Heart right ventricle (tissue), 16 donors: Measurements from ENCODE around the gene IL6R. TPM values are rescaled to one million over a fixed set of nuclear protein-coding genes. Genes with fewer than 3 reads are reported as not detected.

Source experiments
- ATAC-seq, 8 donors: fragments of 200-7000 bp; cut with Tn5 transposase; one replicate each; pipeline ENCODE4 v1.9.1; 2020; ENCODE audit warnings: mild to moderate bottlenecking in 8 of 8, moderate library complexity in 8 of 8, moderate number of reproducible peaks in 1 of 8
- DNase-seq, 2 donors: peaks; one replicate each; pipeline ENCODE4 v3.0.0-alpha.2; 2020
- H3K27ac ChIP-seq, 10 donors: fragments of 200-600 bp; sonication (generic) in 2 of 10; one replicate each; pipeline versions ENCODE4 v1.5.0 to v1.8.0; 2020 to 2022; ENCODE audit warnings: mild to moderate bottlenecking in 3 of 10
- H3K27me3 ChIP-seq, 7 donors: fragments of 200-600 bp; one replicate each; pipeline ENCODE4 v1.8.0; 2021 to 2022; ENCODE audit warnings: mild to moderate bottlenecking in 2 of 7
- H3K36me3 ChIP-seq, 9 donors: fragments of 200-600 bp; sonication (generic) in 1 of 9; one replicate each; pipeline versions ENCODE4 v1.5.0 to v1.8.0; 2020 to 2022; ENCODE audit warnings: mild to moderate bottlenecking in 2 of 9
- H3K4me1 ChIP-seq, 9 donors: fragments of 200-600 bp; sonication (generic) in 1 of 9; one replicate each; pipeline versions ENCODE4 v1.5.0 to v1.8.0; 2020 to 2022; ENCODE audit warnings: mild to moderate bottlenecking in 4 of 9
- H3K4me3 ChIP-seq, 10 donors: fragments of 200-600 bp; sonication (generic) in 2 of 10; one replicate each; pipeline versions ENCODE4 v1.5.0 to v1.8.0; 2020 to 2022; ENCODE audit warnings: mild to moderate bottlenecking in 7 of 10, moderate library complexity in 2 of 10
- H3K9me3 ChIP-seq, 11 donors: fragments of 200-600 bp in 10 of 11; sonication (generic) in 2 of 11; one replicate each; pipeline versions ENCODE4 v1.5.0 to v1.8.0; 2013 to 2022; ENCODE audit warnings: mild to moderate bottlenecking in 2 of 11, control low read depth in 1 of 11, moderate library complexity in 1 of 11
- WGBS, 2 donors: extraction: QIAGEN DNeasy Blood & Tissue Kit; methylation state at CpG; one replicate each; pipeline ENCODE4 v1.1.7; 2013; ENCODE audit warnings: inconsistent platforms in 1 of 2; 5-methylcytosine and 5-hydroxymethylcytosine counted together
- intact Hi-C, 10 donors: fragments of 100-400 bp; cut with DNase I; formaldehyde crosslinking; loops; one replicate each; pipeline versions ENCODE4 v1.11.1 to v1.14.2; 2022
- polyA plus RNA-seq, 2 donors: library from polyadenylated mRNA; stranded (reverse); fragments of 200-250 nt; gene quantifications; one replicate each; pipeline ENCODE4 v1.2.3, GENCODE V29; 2013
- total RNA-seq, 10 donors: library from RNA; stranded (reverse); fragmentation: NEBNext Ultra II Directional in 3 of 10; extraction: Animal tissue kit (Norgen Biotek cat#: 25700) in 3 of 10; gene quantifications; one replicate each; pipeline versions ENCODE4 v1.2.1 to v1.2.4, GENCODE V29; 2021 to 2023
- TF ChIP-seq, protein P1 (sequence below), 9 donors: fragments of 200-600 bp; sonication (generic) in 2 of 9; IDR thresholded peaks; one replicate each; pipeline versions ENCODE4 v1.5.0 to v1.8.0; 2021 to 2022; ENCODE audit warnings: antibody characterized with exemption in 9 of 9, mild to moderate bottlenecking in 5 of 9, moderate library complexity in 1 of 9
- donor health status: Arrhythmogenic right ventricular cardiomyopathy.
- donor health status: ischemic (EF 13 %, LVEDD 7.1; RV severe dilation, severe dysfunction).
- donor health status: healthy with polysubstance abuse.
- donor health status: DM: no; HTN: yes; CAD: no.
- donor health status: DM: no; HTN: no; CAD: no.
- donor health status: ischemic (EF 25% LVEDD 6.9; RV normal size, moderate dysfunction).
- donor health status: ischemic (EF 25% LVEDD 5.7; RV mildly dilated, moderate dysfunction).
- donor health status: healthy.
- donor health status: DM: yes; HTN: yes; CAD: no.
- donor health status: Ischemic cardiomyopathy.
- donor health status: ischemic (EF 35%, LVEDD 5.7; RV mildly dilated, moderate dysfunction).
- donor health status: nonischemic (EF 11% LVEDD 7.7; RV severe dilation, severe dysfunction).
- donor health status: DM: yes; HTN: yes; CAD: no.
- donor health status: PGD.
- donor health status: ischemic (EF 29% LVEDD 5.4; RV normal size, mild dysfunction).
- donor health status: nonischemic (EF 23%, LVEDD 6.1; RV moderate dilation, normal function).

Gene IL6R
- total and polyA plus RNA-seq, 12 donors, result 2.9 to 16.2 (median 9.3) TPM

DNA sequence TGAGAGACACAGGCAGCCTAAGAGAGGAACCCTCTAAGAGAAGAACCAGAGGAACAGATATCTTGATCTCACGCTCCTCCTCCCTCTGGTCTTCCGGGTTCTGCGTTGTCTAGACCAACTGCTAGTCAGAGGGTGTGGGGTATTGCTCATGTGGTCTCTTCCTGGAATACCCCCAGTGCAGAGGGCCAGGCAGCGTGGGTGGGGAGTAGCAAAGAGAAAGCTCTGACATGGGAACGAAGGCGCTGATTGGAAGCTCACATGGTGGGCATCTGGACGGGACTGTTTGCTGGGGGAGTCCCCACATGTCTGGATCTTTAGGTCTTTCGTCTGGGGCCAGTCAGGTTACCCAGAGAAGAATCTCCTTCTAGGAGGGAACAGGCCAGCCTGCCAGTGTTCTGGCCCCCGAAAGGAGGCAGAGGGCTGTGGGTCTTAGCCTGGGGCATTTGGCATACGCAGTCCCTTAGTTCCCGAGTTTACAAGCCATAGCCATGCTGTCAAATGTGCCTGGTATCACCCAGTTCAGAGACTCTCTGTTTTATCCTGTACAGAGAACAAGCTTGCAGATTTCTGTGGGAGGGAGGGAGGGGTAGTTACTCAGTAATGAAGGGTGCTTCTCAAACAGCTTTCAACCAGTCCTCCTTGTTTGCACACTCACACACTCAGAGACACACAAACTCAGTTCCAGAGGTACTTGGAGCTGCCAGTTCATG, 18.3 kb upstream of the IL6R start:
- Histone ChIP-seq H3K4me3 (no peak overlapping the region), H3K36me3 (no peaks in the 10 kb centered on the region), H3K9me3 (no peaks in the 10 kb centered on the region), H3K27ac (peak overlapping the region in 1 of 10 donors; percentile 71), H3K4me1 (peaks cover 0 to 27% (median 0%) of the 10 kb centered on the region in 9 donors), H3K27me3 (no peaks in the 10 kb centered on the region)
- TF ChIP-seq, protein P1, sequence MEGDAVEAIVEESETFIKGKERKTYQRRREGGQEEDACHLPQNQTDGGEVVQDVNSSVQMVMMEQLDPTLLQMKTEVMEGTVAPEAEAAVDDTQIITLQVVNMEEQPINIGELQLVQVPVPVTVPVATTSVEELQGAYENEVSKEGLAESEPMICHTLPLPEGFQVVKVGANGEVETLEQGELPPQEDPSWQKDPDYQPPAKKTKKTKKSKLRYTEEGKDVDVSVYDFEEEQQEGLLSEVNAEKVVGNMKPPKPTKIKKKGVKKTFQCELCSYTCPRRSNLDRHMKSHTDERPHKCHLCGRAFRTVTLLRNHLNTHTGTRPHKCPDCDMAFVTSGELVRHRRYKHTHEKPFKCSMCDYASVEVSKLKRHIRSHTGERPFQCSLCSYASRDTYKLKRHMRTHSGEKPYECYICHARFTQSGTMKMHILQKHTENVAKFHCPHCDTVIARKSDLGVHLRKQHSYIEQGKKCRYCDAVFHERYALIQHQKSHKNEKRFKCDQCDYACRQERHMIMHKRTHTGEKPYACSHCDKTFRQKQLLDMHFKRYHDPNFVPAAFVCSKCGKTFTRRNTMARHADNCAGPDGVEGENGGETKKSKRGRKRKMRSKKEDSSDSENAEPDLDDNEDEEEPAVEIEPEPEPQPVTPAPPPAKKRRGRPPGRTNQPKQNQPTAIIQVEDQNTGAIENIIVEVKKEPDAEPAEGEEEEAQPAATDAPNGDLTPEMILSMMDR (IDR thresholded peaks at IDR 0.05), result no peak
- intact Hi-C loops, result no loop called here
- WGBS, 2 donors, result 76 to 79% methylated on average over 11 of the region's 11 CpGs
- DNase-seq (no peak), ATAC-seq (peak in 5 of 8 donors; percentile 31 to 53 (median 38))

DNA sequence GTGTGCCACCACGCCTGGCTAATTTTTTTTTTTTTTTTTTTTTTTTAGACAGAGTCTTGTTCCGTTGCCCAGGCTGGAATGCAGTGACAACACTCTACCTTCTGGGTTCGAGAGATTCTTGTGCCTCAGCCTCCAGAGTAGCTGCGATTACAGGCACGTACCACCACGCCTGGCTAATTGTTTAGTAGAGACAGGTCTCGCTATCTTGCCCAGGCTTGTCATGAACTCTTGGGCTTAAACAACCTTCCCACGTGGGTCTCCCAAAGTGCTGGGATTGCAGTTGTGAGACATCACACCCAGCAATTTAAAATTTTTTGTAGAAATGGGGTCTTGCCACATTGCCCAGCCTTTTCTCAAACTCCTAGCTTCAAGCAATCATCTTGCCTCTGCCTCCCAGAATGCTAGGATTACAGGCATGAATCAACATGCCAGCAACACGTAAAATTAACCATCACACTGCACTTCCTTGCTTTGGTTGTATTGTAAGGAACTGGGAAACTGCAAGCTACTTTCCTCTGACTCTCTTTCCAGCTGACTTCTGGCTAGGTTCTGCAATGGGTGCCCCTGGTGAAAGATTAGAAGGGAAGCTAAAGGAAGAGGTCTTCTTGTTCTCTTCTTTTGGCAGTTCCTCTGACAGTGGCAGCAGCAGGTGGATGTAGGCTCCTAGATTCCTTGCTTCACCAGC, 13.9 kb upstream of the IL6R start:
- DNase-seq, result no peak
- ATAC-seq, result no peak
- Histone ChIP-seq H3K9me3 (peaks cover 0 to 9% (median 0%) of the 10 kb centered on the region in 11 donors), H3K36me3 (no peaks in the 10 kb centered on the region), H3K27ac (no peak overlapping the region), H3K4me1 (peaks cover 0 to 11% (median 0%) of the 10 kb centered on the region in 9 donors), H3K4me3 (no peak overlapping the region), H3K27me3 (no peaks in the 10 kb centered on the region)
- TF ChIP-seq, protein P1 (IDR thresholded peaks at IDR 0.05), result no peak
- WGBS, 2 donors, result 81 to 82% methylated on average over 9 of the region's 9 CpGs
- intact Hi-C loops, result no loop called here

DNA sequence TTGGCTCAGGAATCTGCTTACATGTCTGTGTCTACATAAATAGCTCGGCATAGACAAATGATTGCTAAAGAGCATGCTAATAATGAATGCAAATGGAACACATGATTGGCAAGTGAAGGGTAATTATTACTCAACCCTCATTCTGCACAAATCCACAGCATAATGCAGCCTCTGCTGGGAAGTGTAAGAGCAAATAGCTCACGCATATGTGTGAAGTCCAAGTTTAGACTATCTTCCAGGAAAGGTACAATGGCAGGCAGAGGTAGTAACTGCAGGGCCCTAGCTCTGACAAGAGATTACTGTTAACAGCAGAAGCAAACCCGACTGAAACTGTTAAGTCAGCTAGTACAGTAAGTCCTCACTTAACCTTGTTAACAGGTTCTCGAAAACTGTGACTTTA, 7.0 kb upstream of the IL6R start:
- no peaks in the 10 kb centered on the region for H3K27me3 ChIP-seq
- ATAC-seq (peak in 1 of 8 donors; percentile 18), DNase-seq (no peak)
- intact Hi-C loops, result no loop called here
- H3K9me3 ChIP-seq, result peaks cover 0 to 9% (median 0%) of the 10 kb centered on the region in 11 donors
- H3K4me3 ChIP-seq, result no peak overlapping the region
- H3K36me3 ChIP-seq, result no peaks in the 10 kb centered on the region
- no peak overlapping the region for H3K27ac ChIP-seq
- H3K4me1 ChIP-seq, result peaks cover 0 to 40% (median 0%) of the 10 kb centered on the region in 9 donors
- WGBS, 2 donors, result 73 to 74% methylated on average over 4 of the region's 4 CpGs
- TF ChIP-seq, protein P1 (IDR thresholded peaks at IDR 0.05), result no peak

DNA sequence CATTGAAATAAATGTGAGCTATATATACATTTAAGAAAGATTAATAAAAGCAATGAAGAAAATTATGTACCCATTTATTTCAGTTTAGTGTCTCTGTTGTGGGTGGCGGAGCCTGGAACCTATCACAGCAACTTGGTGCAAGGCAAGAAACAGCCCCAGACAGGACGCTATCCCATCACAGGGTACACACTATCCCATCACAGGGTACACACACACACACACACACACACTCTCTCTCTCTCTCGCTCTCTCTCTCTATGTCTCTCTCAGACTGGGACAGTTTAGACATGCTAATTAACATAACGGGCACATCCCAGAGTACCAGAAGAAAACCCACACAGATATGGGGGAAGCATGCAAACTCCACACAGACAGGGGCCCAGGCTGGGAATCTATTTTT, 6.5 kb upstream of the IL6R start:
- intact Hi-C loops, result no loop called here
- no peak overlapping the region for H3K27ac ChIP-seq
- no peak overlapping the region for H3K4me3 ChIP-seq
- WGBS, 2 donors, result 94 to 95% methylated on average over 4 of the region's 4 CpGs
- no peaks in the 10 kb centered on the region for H3K36me3 ChIP-seq
- H3K4me1 ChIP-seq, result peaks cover 0 to 45% (median 0%) of the 10 kb centered on the region in 9 donors
- DNase-seq, result no peak
- H3K27me3 ChIP-seq, result no peaks in the 10 kb centered on the region
- no peak for ATAC-seq
- TF ChIP-seq, protein P1 (IDR thresholded peaks at IDR 0.05), result no peak
- H3K9me3 ChIP-seq, result peaks cover 0 to 9% (median 0%) of the 10 kb centered on the region in 11 donors
